GM18873 (cell line): ENCODE results near the gene HNRNPH3.

Source experiments
- ATAC-seq: cut with Tn5 transposase; IDR thresholded peaks from one replicate; pipeline ENCODE4 v1.9.1; 2021; ENCODE audit warnings: mild to moderate bottlenecking, moderate library complexity, moderate number of reproducible peaks; ENCODE audit not compliant: unreplicated experiment, low FRiP score

HNRNPH3 gene

GRCh38 chr10:68330852-68331454, 911 bp upstream of the HNRNPH3 start:
- no peak for ATAC-seq

DNA sequence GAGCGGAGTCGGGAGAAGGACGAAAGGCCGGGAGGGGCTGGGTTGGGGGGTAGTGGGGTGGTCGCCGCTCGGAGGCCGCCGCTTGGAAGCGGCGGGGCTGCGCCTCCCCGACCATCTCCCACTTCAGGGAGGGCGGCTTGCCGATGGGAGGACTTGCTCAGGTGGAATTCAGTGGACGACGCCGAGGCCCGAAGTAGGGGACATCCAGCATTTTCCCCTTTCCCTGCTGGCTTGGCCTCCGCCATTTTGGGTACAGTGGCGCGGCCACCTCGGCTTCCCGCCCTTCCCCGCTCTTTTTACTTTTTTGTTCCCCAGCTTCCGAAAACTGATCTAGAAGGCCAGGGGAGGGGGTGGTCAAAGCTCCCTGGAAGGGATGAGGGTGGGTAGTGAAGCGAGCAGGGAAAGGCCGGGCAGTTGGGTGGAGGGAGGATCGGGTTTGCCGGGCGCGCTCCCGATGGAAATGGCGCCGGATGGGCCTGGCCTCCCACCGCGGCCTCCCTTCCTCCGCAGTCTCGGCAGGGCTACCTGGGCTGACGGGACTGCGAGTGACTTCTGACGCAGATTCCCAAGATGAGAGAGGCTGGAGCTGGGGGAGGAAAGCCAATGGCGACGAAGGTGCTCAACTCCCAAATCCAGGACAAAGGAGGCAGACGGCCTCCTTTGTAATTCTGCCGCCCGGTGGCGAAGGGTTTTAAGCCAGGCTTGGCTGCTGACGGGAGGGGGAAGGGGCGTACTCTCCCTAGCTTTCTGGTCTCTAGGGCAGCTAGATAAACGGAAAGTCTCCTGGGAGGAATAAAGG, 594 bp downstream of the HNRNPH3 start, which contains the start of gene PBLD:
Gene PBLD, minus strand, starts transcription at position 670 of the 799 bp plus-strand sequence. CDS start 26,084 bp downstream, outside the sequence.
- ATAC-seq, result no peak

DNA sequence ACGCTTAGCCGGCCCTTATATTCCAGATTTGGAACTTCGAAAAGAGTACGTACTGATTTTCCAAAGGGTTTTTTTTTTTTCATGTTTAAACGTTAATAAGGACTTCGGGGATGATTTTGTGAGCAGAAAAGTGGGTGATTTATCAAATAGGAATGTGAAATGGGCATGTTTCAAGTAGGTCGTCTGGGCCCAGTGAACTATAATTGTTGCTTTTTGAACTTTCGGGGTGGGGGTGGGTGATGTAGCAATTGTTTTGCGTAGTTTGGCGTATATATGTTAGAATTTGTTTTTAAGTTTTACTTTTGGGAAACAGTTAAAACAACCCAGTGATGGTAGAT, 1.2 kb downstream of the HNRNPH3 start:
- no peak for ATAC-seq

DNA sequence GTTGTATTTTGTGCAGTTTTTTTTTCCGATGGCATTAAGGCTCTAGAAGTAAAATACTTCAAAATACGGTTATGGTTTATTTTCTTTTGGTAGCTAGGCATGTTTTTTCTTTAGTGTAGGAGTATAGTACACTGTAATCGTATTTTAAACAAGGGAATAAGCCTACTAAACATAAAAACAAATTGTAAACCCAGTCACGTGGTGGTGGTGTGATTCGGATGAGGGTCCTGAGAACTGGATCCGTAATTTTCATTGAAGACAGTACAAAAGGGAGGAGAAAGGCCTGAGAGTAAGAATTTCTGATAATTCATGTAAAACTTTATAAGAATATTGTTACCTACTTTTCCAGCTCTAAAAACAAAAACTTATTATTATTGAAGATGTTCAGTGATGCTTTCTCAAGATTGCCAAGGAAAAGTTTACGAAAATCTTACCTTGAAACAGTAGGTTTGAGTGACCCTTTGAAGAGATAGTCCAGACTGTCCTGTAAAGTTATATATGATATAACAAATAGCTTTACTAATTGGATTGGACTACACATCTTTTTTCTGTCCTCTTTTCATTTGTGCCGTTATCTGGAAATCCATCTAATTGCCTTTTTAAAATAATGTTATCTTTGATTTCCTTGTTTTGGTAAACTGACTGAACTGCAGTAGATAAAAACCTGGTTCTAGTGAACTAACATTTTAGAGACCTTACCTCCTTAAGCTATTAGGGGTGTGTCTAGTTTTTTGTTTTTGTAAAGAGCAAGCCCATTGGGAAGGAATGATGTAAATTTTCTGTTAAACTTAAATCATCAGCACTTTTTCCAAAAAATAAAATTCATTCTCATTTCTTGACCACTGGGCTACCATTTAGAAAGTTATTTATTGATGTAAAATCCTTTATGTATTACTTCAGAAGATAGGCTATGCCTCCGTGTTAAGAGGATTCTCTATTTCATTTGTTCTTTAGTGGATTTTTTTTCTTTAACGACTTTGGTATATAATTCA, 1.9 kb downstream of the HNRNPH3 start:
- ATAC-seq, result no peak

DNA sequence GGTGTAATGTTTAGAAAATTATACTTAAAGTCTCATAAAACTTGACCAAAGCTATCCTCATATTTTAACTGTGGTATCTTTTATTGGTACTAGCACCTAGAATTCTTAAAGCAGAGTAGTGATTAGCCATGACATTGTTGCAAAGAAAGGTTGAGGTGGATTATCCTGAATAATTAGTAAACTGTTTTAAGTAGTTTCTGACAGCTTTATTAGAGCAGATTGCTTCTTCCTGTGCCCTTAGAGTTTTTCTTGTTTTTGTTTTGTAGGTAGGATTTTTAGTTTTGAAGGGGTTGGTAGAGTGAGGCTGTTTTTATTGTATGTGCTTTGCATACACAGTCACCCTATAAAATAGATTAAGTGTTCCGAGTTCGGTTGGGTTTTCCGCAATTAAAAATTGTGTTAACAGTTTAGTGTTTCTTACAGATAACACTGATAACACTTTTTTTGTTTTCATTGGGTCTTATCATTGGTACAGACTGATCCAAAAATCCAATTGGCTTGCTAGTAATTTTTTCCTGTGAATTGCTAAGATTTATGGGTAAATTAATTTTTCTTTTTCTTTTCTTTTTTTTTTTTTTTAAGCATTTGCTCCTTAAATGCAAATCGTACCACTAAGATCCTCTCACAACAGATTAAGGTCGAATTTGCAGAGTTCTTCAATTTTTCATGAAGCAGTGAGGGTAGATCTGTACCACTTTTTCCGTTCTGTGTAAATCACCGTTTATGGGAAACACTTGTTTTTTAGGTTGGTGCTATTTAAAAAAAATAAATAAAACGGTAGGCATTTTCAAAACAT, 3.0 kb downstream of the HNRNPH3 start:
- no peak for ATAC-seq

GRCh38 chr10:68336754-68337351, 5.0 kb downstream of the HNRNPH3 start:
- ATAC-seq, result no peak

GRCh38 chr10:68340358-68341080, 8.7 kb downstream of the HNRNPH3 start:
- ATAC-seq, result no peak

- no peak for ATAC-seq
Observed at GRCh38 chr10:68342909-68343516, 11.1 kb downstream of the HNRNPH3 start.

DNA sequence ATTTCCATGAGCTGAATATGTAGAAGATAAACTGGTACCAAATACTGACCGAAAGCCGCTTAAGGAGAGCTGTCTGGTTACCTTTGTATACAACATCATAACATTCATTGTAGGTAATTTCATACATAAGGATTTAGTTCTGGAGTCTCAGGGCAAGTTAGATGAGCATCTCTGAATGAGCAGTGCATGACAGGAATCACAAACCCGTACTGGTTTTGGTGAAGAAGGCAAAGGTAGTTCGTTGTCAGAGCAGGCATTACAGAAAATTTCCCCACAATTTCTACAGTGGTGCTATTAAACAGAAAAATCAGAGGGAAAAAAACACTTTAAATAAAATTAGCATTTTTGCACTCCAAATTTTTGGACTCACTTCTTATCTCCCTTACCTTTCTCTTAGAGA, 13.8 kb downstream of the HNRNPH3 start:
- ATAC-seq, result no peak

DNA sequence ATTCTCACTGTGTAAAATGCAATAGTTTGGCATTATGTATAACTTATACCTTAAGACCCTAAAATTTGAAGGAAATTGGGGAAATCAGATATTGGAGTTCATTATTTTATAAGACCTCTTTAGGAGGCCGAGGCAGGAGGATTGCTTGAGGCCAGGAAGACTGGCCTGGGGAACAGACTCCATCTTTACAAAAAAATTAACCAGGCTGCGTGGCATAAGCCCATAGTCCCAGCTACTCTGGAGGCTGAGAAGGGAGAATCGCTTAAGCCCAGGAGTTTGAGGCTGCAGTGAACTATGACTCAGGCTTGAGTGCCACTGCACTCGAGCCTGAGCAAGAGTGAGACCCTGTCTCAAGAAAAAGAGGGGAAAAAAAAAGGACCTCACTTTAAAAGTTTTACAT, 14.9 kb downstream of the HNRNPH3 start:
- ATAC-seq, result no peak

DNA sequence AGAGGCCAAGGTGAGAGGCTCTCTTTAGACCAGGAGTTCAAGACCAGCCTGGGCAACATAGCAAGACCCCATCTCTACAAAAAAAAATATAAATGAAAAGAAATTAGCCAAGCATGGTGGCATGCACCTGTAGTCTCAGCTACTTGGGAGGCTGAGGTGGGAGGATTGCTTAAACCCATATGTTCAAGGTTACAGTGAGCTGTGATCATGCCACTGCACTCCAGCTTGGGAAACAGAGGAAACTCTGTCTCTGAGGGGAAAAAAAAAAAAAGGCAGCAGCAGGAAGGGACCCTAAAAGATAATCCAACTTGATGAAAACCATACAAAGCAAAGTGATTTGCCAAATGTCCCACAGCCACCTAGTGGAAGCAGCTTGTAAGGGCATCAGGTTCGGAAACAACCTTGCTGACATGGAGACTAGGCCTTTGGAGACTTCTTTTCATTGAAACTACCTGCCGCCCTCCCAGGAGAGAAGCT, 16.4 kb downstream of the HNRNPH3 start:
- ATAC-seq, result no peak

- ATAC-seq, result no peak
Observed at GRCh38 chr10:68353537-68353936, 21.7 kb downstream of the HNRNPH3 start.

GRCh38 chr10:68359189-68359588, 27.3 kb downstream of the HNRNPH3 start:
- no peak for ATAC-seq

GRCh38 chr10:68362590-68362989, 30.7 kb downstream of the HNRNPH3 start:
- no peak for ATAC-seq

DNA sequence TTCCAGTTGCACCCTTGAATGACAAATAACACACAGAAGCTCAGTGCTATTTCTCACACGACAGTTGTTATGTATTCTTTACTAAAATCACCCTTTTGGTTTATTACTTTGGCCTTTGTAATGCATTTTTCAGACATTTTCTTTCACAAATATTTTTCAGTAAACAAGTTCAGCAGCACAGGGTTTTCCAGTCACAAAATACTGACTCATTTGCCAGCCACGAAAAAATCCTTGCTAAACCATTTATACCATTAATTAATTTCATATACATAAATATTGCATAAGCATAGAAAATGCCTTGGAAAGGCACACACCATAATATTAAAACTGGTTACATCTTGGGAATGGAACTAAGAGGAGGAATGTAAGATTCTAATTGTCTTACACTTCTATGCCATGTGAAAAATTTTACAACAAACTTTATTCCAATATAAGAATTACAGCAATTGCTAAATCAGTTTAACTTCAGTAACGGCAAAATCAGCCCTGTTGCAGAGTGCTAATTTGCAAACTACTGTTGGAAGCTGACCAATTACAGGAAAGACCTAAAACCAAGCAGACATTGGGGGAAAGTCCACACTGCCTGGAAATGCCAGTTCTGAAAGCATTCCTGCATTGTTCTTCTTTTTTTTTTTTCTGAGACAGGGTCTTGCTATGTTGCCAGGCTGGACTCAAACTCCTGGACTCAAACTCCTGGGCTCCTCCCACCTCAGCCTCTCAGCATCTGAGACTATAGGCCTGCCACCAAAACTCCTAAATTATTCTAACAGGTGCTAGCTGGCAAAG, 32.4 kb downstream of the HNRNPH3 start:
- ATAC-seq, result no peak

- no peak for ATAC-seq
Observed at GRCh38 chr10:68365611-68366010, 33.7 kb downstream of the HNRNPH3 start.

DNA sequence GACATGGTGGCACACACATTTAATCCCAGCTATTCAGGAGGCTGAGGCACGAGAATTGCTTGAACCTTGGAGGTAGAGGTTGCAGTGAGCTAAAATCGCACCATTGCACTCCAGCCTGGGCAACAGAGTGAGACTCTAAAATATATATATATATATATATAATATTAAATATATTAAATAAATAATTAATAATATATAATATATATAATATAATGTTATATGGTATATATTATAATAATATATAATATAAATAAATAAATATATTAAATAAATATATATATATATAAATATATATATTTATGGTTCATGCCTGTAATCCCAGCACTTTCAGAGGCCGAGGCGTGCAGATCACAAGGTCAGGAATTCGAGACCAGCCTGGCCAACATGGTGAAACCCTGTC, 34.7 kb downstream of the HNRNPH3 start:
- ATAC-seq, result no peak

GRCh38 chr10:68367121-68367520, 35.3 kb downstream of the HNRNPH3 start:
- ATAC-seq, result no peak
